ENCODE results near the gene KIF18B.

DNA sequence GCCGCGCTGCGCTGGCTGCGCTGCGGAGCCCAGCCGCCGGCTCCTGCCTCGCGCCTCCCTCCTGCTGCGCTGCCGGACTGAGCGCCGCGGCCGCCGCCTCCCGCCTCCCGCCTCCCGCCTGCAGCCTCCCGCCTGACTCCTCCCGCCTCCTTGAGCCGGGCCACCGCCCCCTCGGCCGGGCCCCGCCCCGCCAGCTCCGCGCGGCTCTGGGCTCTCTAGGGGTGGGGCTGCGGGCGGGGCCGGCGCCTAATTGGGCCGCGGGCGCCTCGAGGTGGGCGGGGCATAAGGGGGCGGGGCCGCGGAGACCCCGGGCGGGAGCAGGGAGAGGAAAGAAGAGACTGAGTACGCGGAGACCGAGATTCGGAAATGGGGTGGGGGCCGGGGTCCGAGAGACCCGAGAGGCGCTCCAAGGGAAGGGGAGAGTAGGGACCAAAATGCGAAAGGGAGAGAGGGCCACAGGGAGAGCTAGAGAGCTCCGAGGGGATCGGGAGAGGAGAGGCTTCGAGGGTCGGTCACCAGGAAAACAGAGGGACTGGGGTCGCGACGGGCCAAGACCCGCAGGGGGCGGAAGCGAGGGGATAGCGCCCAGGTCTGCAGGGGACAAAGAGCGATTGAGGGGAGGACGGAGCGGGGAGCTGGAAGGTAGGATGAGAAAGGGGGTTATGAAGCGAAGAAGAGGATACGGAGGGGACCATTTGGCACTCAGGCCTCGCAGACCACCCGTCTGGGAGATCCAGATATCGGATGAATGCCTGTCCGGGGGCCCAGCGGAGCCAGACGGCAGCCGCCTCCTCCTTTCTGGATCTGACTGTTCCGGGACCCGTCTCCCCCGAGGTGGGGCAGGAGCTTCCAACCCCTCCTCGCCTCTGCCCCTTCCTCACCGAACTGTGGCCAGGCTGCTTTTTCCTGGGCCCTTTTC, 20.9 kb upstream of the KIF18B start, which contains the start of gene C1QL1:
- TF ChIP-seq SP1 (IDR thresholded peaks at IDR 0.05): no peak
- TF ChIP-seq HDGF (IDR thresholded peaks at IDR 0.05; ENCODE audit: borderline replicate concordance): no peak
- TF ChIP-seq ELF4 (IDR thresholded peaks at IDR 0.05): no peak
- TF ChIP-seq FOXM1 (IDR thresholded peaks at IDR 0.05; ENCODE audit: borderline replicate concordance): no peak; the same call in 1 of the 2 replicates
- TF ChIP-seq, protein P1, sequence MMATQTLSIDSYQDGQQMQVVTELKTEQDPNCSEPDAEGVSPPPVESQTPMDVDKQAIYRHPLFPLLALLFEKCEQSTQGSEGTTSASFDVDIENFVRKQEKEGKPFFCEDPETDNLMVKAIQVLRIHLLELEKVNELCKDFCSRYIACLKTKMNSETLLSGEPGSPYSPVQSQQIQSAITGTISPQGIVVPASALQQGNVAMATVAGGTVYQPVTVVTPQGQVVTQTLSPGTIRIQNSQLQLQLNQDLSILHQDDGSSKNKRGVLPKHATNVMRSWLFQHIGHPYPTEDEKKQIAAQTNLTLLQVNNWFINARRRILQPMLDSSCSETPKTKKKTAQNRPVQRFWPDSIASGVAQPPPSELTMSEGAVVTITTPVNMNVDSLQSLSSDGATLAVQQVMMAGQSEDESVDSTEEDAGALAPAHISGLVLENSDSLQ (IDR thresholded peaks at IDR 0.05): no peak
- no peak for TF ChIP-seq FOXA1 (IDR thresholded peaks at IDR 0.05)
- no peak for TF ChIP-seq ZNF384 (IDR thresholded peaks at IDR 0.05)
